ENCODE results near the gene CAPN15. TPM values are rescaled to one million over a fixed set of nuclear protein-coding genes. Genes with fewer than 3 reads are reported as not detected.

The CAPN15 gene
- 30.2 and 41.9 TPM in 2 replicates for total RNA-seq

GRCh38 chr16:527015-527903 lies at the start of gene CAPN15:
TSS of gene CAPN15 (plus strand) at chr16:527712. CDS start at chr16:546839, 19,127 bp downstream.

GRCh38 chr16:560204-560700 lies 32.7 kb downstream of the CAPN15 start, which contains the start of gene PRR35:
TSS of gene PRR35 (plus strand) at chr16:560394. CDS start at chr16:563295, 2,901 bp downstream.

GRCh38 chr16:566475-567372 lies 39.2 kb downstream of the CAPN15 start, which contains the start of gene NHLRC4:
TSS of gene NHLRC4 (plus strand) at chr16:567005. CDS start at chr16:568048, 1,043 bp downstream.

GRCh38 chr16:569445-570254 lies 42.1 kb downstream of the CAPN15 start, which contains the start of gene PIGQ:
TSS of gene PIGQ (plus strand) at chr16:569968. CDS start at chr16:574075, 4,107 bp downstream.

GRCh38 chr16:589658-590187 lies 62.2 kb downstream of the CAPN15 start, which contains the start of gene RAB40C:
TSS of gene RAB40C (plus strand) at chr16:590066. CDS start at chr16:590292, 226 bp downstream.

Other genes starting within 250 kb of the CAPN15 start
- gene ARHGDIG, start 247.1 kb upstream of the CAPN15 start, total RNA-seq = 0.61 and 4.2 TPM in 2 replicates
- not detected in 2 replicates for gene PDIA2, start 244.5 kb upstream of the CAPN15 start, total RNA-seq
- 18.8 and 22.9 TPM in 2 replicates for gene AXIN1, start 175.0 kb upstream of the CAPN15 start, total RNA-seq
- gene MRPL28, start 157.2 kb upstream of the CAPN15 start, total RNA-seq = 111 and 136 TPM in 2 replicates
- gene PGAP6, start 145.7 kb upstream of the CAPN15 start, total RNA-seq = 78.0 and 93.9 TPM in 2 replicates
- 76.4 and 117 TPM in 2 replicates for gene NME4, start 130.5 kb upstream of the CAPN15 start, total RNA-seq
- 9.0 and 17.5 TPM in 2 replicates for gene DECR2, start 125.8 kb upstream of the CAPN15 start, total RNA-seq
- gene RAB11FIP3, start 102.1 kb upstream of the CAPN15 start, total RNA-seq = 23.4 and 24.8 TPM in 2 replicates
- gene PRR35, start 32.7 kb downstream of the CAPN15 start, total RNA-seq = under 0.01 TPM in 1 of 2 replicates, not detected in the other
- gene NHLRC4, start 39.3 kb downstream of the CAPN15 start, total RNA-seq = 1.6 and 2.0 TPM in 2 replicates
- gene PIGQ, start 42.3 kb downstream of the CAPN15 start, total RNA-seq = 23.1 and 24.2 TPM in 2 replicates
- gene RAB40C, start 62.4 kb downstream of the CAPN15 start, total RNA-seq = 8.4 and 11.1 TPM in 2 replicates
- gene WFIKKN1, start 103.3 kb downstream of the CAPN15 start, total RNA-seq = 0.15 TPM in 1 of 2 replicates, not detected in the other
- gene METTL26, start 108.6 kb downstream of the CAPN15 start, total RNA-seq = 68.7 and 115 TPM in 2 replicates
- gene MCRIP2, start 114.1 kb downstream of the CAPN15 start, total RNA-seq = 22.6 and 23.7 TPM in 2 replicates
- 8.8 and 9.4 TPM in 2 replicates for gene WDR90, start 121.7 kb downstream of the CAPN15 start, total RNA-seq
- gene RHOT2, start 140.4 kb downstream of the CAPN15 start, total RNA-seq = 32.1 and 35.7 TPM in 2 replicates
- gene RHBDL1, start 148.0 kb downstream of the CAPN15 start, total RNA-seq = 0.30 and 0.65 TPM in 2 replicates
- 139 and 144 TPM in 2 replicates for gene STUB1, start 152.7 kb downstream of the CAPN15 start, total RNA-seq
- gene JMJD8, start 156.6 kb downstream of the CAPN15 start, total RNA-seq = 22.0 and 29.6 TPM in 2 replicates
- gene WDR24, start 162.7 kb downstream of the CAPN15 start, total RNA-seq = 2.6 TPM in 2 replicates
- 0.32 TPM in 1 of 2 replicates, not detected in the other for gene FBXL16, start 178.1 kb downstream of the CAPN15 start, total RNA-seq
- gene METRN, start 187.4 kb downstream of the CAPN15 start, total RNA-seq = 15.5 and 41.9 TPM in 2 replicates
- gene ANTKMT, start 193.4 kb downstream of the CAPN15 start, total RNA-seq = 38.3 and 43.9 TPM in 2 replicates
- gene CCDC78, start 198.7 kb downstream of the CAPN15 start, total RNA-seq = 0.15 and 1.3 TPM in 2 replicates
- gene HAGHL, start 199.4 kb downstream of the CAPN15 start, total RNA-seq = 3.6 and 12.0 TPM in 2 replicates
- gene CIAO3, start 213.3 kb downstream of the CAPN15 start, total RNA-seq = 27.3 and 33.6 TPM in 2 replicates
- gene MSLN, start 233.0 kb downstream of the CAPN15 start, total RNA-seq = not detected in 2 replicates